CD4-positive, alpha-beta T cell treated with Interleukin-6 for 4 hours (primary cell): ENCODE data around the gene POU2F1.
A peak's percentile ranks its signal among the peaks of the same experiment; 100 is the strongest.
"Not testable (repeated sequence)": the region's sequence is repeated elsewhere in the genome, so short reads cannot be mapped to it uniquely, and the experiment has no call there.

ENCODE experiments used
- DNase-seq: peaks from one replicate; pipeline ENCODE4 v3.0.0-alpha.2; 2020; ENCODE audit warnings: mixed read lengths

Gene POU2F1

GRCh38 chr1:167220537-167221125, at the start of gene POU2F1:
POU2F1 (plus strand) TSS chr1:167220886; CDS start chr1:167220898, 12 bp downstream.
- DNase-seq, result peak; percentile 99

DNA sequence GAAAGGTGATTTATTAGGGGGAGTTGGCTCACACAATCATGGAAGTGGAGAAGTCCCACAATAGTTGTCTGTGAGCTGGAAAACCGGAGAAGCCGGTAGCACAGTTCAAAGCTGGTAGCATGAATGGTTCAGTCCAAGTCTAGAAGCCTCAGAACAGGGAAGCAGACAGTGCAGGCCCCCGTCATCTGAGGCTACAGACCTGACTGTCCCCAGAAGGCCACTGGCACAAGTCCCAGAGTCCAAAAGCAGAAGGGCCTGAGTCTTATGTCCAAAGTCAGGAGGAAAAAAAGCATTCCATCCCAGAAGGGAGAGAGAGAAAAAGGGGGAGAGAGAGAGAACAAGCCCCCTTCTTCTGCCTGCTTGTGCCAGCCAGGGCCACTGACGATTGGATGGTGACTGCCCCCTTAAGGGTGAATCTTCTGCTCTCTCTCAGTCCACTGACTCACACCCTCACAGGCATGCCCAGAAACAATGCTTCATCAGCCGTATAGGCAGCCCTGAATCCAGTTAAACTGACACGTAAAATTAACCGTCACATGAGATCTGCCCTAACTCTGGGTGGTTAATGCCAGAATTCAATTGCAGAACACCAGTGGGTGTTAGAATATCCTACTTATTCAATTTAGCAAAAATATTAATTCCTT, 49.3 kb upstream of the POU2F1 start:
- DNase-seq, result no peak

DNA sequence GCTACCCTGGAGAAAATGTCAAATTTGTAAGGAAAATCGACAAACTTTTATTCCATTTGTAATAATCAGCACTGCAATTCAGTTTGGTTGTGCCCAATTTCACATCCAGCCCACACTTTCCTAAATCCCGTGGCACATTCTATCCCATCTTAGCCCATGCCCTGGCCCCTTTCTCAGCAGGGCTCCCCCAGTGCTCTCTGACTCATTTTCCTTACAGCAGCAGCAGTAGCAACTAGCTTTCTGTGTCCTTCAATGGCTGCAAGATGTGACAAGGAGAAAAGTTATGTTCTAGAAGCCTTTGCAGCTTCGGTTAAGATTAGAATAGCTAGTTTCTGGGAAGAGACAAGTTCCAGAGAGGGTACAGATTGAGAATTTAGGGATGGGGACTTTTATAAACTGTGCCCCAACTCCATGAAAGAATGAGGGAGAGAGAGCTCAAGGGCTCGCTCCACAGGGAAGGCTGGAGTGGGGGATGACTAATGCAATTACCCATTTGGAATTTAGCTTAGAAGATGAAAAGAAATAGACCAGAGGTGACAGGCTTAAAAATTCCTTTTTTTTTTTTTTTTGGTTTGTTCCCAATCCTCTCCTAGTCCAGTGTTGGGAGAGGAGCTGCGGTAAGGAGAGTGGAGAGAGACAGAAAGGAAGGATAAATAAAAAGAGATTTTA, 47.0 kb upstream of the POU2F1 start:
- no peak for DNase-seq

GRCh38 chr1:167175901-167176300, 44.8 kb upstream of the POU2F1 start:
- DNase-seq, result no peak

DNA sequence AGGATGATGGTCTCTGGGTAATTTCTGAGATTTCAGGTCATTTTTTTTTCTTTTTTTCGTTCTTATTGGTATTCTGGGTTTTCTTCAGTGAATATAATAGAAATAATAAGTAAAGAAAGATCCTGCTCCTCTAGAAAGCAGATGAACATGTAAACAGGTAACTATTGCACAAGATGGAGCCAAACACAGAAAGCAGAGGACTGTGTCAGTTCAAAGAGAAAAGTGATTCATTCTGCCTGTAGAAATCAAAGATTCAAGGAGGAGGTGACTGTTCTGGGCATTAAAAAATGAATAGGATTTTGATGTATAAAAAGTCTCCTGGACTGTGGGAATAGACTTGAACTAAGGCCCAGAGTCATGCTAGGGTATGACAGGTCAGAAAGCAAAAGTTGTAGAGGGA, 41.9 kb upstream of the POU2F1 start:
- DNase-seq, result no peak

DNA sequence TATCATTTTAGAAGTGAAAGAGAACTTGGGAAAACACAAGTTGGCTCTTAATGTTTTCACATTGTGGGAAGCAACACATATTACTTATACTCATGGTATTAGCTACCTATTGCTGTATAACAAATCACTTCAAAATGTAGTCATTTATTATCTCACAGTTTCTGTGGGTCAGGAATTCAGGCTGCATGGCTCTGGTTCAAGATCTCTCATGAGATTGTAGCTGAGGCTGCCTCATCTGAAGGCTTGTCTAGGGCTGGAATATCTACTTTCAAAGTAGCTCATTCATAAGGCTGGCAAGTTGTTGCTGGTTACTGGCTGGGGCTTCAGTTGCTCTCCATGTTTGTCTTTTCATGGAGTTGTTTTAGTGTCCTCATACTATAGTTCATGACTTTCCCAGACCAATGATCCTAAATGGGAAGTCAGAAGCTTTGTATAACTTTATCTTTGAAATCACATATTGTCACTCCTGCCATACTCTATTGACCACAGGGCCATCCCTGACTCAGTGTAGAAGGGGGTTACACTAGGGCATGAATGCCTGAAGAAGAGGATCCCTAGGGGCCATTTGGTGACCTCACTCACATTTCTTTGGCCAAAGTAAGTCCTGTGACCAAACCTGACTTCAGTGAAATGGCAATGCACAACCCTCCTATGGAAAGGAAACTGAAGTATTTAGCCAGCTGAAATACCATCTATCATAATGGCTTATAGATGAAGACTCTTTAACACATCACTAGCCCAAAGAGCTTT, 37.9 kb upstream of the POU2F1 start:
- no peak for DNase-seq

DNA sequence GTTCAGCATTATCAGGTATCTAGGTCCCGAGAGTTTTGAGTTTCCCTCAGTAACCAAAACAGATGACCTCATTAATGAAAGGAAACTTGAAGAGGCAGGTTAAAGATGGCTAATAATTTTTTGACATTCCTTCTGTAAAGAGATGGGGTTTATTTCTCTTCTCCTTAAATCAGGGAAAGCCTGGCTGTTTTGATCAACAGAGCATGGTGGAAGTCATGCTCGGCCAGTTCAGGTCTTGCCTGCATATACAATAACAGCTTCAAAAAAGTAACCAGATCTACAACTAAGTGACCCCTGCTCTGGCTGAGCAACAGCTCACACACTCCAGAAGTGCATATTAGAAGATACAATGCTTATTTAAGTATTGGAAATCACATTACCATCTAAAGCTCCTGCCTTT, 36.6 kb upstream of the POU2F1 start:
- no peak for DNase-seq

- no peak for DNase-seq
These were observed 35.6 kb upstream of the POU2F1 start for GRCh38 chr1:167185062-167185461.

DNA sequence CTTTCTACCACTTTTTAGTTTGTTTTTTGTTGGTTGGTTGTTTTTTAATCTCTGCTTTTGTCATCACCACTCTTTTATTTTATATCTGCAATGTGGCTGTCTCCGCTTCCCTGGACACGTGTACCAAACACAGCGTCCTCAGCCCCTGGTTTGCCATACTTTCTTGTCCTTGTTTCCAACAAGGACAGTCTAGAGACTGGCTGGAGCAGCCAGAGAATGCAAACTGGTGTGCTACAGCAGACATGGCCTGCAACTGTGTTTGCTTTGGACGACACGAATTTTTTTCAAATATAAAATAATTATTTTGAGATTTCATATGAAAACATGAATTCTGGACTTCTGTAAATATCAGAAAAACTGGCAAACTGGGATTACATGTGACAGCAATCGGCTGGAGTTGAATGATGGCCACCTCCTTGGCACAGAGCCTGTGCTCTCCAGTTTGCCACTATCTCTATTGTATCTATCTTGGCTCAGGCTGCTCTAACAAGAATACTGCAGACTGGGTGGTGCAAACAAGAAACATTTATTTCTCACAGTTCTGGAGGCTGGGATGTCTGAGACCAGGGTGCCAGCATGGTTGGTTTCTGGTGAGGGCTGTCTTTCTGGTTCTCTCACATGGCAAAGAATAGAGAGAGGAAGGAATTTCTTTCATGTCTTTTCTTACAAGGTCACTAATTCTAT, 34.6 kb upstream of the POU2F1 start:
- no peak for DNase-seq

DNA sequence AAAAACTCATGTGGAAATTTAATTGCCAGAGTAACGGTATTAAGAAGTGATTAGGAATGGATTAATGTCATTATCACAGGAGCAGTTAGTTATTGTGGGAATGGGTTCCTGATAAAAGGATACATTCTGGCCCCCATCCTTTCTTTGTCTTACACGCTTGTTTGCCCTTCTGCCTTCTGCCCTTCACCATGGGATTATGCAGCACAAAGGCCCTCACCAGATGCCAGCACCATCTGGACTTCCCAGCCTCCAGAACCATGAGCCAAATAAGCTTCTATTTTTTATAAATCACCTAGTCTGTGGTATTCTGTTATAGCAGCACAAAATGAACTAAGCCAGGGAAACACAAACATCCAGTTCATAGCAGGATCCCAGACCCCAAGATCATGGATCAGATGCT, 33.9 kb upstream of the POU2F1 start:
- DNase-seq, result no peak

DNA sequence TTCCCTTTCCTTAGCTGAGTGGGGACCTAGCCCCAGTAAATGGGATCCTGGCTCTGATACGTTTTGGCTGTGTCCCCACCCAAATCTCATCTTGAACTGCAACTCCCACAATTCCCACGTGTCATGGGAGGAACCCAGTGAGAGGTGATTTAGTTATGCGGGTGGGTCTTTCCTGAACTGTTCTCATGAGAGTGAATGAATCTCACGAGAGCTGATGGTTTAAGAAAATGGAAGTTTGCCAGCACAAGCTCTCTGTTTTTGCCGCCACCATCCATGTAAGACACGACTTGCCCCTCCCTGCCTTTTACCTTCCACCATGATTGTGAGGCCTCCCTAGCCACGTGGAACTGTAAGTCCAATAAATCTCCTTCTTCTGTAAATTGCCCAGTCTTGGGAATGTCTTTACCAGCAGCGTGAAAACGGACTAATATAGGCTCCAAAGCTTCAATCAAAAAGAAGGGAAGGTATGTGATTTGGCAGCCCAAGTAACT, 29.9 kb upstream of the POU2F1 start:
- DNase-seq, result no peak

DNA sequence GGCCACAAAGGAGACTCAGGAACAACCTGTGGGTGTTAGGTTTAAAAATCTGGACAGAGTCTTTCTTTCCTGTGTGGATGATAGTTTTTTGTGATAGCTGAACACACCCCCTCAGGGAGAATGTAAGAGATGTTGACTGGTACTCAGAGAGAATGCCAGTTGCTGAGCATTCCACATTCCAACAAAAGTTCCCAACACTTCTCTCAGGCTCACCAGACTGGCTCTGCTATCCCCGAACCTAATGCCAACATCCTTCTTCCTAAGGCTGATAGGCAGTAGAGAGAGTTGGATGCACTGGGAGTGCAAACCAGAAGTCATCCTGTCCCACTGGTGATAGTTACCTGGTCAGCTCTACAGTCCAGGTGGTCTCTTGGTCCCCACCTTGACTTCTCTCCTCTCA, 28.7 kb upstream of the POU2F1 start:
- DNase-seq, result no peak

DNA sequence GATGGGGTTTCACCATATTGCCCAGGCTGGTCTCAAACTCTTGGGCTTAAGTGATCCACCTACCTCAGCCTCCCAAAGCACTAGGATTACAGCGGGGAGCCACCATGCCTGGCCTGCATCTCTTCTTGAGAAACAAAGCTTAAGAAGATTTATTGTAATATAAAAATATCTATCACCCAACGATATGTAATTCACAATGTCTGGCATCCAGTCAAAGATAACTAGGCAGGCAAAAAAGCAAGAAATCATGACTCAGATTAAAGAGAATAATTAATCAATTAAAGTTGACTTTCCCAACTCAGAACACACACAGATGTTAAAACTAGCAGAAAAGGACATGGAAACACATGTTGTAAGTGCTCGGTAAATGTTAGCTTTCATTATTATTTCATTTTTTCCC, 26.5 kb upstream of the POU2F1 start:
- no peak for DNase-seq

DNA sequence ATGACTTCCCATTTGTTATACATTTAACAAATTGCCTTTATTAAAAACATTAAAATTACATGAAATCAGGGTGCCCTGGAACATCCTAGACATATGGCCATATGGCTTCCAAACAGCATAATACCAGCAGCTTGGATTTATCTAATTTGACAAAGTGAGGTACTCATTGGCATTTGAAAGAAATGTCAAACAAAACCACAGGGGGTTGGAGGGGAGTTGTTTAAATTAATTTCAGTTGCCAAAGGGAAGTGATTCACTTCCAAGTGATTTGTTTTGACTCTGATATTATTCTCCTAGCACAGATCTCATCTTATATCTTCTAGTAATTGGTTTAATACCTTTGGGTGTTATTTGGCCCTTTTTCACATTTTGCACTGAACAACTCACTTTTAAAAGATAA, 24.5 kb upstream of the POU2F1 start:
- DNase-seq, result no peak

DNA sequence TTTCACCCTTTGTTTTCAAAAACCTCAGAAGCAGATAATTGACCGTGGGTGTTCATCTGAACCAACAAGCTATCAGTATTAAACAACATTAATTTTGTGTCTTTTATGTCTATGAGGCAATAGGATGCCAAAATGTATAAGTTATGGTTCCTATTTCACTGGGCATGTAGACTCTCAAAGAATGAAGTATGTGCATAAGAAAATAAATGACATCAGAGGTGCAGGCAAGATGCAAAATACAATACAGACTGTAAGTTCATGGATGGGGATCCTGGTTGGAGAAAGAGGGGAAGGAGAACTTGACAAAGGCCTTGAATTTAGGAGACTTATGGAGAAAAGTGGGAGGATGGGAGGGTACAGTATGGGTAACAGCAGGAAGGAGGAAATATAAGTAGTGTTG, 23.4 kb upstream of the POU2F1 start:
- no peak for DNase-seq

DNA sequence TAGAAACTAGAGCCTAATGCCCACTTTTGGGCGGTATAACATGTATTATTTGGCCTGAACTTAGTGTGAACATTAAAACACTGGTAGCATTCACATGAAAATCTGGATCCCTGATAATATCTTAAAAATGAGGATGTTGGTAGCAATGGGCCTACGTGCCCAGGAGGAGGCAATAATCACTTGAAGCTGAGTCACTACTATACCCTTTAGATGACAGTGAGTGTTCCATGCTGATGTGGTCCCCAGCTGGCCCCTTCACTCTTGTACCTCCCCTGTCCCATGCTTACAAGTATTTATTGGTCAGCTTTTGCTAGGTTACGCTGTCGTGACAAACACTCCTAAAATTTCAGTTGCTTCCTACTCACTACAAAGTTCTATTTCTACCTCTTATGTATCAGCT, 23.0 kb upstream of the POU2F1 start:
- no peak for DNase-seq

DNA sequence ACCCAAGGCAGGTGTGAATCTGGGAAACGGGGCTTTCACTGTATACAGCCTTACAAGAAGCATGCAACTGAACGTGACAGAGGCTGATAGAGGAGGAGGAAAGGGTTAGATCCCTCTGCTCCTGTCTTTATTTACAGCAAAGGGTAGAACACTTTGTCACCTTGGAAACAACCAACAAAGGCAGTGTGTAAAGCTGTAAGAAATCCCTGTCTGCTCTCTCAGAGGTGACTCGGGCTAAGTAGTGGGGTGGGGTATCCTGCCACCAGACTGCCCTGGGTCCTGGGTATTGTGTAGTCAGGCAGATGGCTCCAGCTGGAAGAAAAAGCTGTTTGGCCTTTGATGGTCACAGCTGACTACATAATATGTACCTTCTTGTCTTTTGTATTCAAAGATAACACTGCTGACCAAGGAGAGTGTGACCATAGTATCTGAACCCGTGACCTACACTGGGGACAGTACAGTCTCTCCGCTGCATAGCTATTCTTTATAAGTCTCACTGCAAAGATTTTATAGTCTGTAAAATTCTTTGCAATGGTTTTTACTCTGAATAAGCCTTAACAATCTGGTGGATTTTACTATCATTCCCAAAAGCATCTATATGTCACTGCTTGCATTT, 22.1 kb upstream of the POU2F1 start:
- DNase-seq, result no peak

- DNase-seq, result no peak
These were observed 21.0 kb upstream of the POU2F1 start for GRCh38 chr1:167199656-167200055.

DNA sequence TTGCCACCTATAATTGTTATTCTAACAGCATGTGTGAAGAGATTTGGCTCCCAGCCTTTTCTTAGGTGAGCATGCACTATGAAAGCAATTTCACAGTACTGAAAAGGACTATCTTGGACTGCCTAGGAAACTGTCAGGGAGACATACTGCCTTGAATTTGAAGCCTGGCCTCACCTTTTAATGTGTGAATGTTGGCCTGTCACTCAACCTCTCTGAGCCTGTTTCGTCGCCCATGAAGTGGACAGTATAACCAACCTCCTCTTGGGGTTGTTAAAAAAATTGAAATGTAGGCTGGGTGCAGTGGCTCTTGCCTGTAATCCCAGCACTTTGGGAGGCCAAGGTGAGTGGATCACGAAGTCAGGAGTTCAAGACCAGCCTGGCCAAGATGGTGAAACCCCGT, 20.4 kb upstream of the POU2F1 start:
- DNase-seq, result no peak

GRCh38 chr1:167200749-167201148, 19.9 kb upstream of the POU2F1 start:
- DNase-seq, result no peak

- DNase-seq, result no peak
These were observed 18.6 kb upstream of the POU2F1 start for GRCh38 chr1:167202049-167202448.

GRCh38 chr1:167205306-167206050, 15.2 kb upstream of the POU2F1 start:
- DNase-seq, result not testable (repeated sequence)
